Peyer's patch (tissue), 4 donors: ENCODE measurements around the gene PHLDA1. TPM values are rescaled to one million over a fixed set of nuclear protein-coding genes. Genes with fewer than 3 reads are reported as not detected.

Experiments
- DNase-seq, 3 donors: peaks; one replicate each; pipeline ENCODE4 v3.0.0-alpha.2; 2017 to 2019
- H3K27ac ChIP-seq, 4 donors: fragments of 200-600 bp; sonication (generic); one replicate each; pipeline ENCODE4 v1.5.1; 2016 to 2019
- H3K27me3 ChIP-seq, 2 donors: fragments of 200-600 bp; sonication (generic); one replicate each; pipeline ENCODE4 v1.5.1; 2019
- H3K36me3 ChIP-seq, 3 donors: fragments of 200-600 bp; sonication (generic); one replicate each; pipeline ENCODE4 v1.5.1; 2016 to 2019
- H3K4me1 ChIP-seq, 4 donors: fragments of 200-600 bp; sonication (generic); one replicate each; pipeline ENCODE4 v1.5.1; 2016 to 2019
- H3K4me3 ChIP-seq, 4 donors: fragments of 200-600 bp; sonication (generic); 1 replicate in 3 of 4; 2 replicates in 1 of 4; pipeline ENCODE4 v1.5.1; 2016 to 2019; ENCODE audit warnings: mild to moderate bottlenecking in 1 of 4
- H3K9me3 ChIP-seq, 4 donors: fragments of 200-600 bp; sonication (generic); one replicate each; pipeline ENCODE4 v1.5.1; 2016 to 2019; ENCODE audit warnings: mild to moderate bottlenecking in 1 of 4
- POLR2A ChIP-seq, 2 donors: fragments of 450-650 bp; IDR thresholded peaks; one replicate each; pipeline ENCODE4 v1.5.1; 2017; ENCODE audit warnings: antibody characterized with exemption in 2 of 2, mild to moderate bottlenecking in 2 of 2, moderate library complexity in 2 of 2
- total RNA-seq, 4 donors: library from RNA; depleted of rRNA; stranded (reverse); fragments of >200 nt; gene quantifications; one replicate each; pipeline ENCODE4 v1.1.0, GENCODE V29; 2016
- TF ChIP-seq, protein P1 (sequence below), 6 experiments: fragments of 450-650 bp in 4 of 6; fragments of 200-600 bp in 2 of 6; sonication (generic) in 1 of 6; IDR thresholded peaks; one replicate each; pipeline ENCODE4 v1.5.1; 2017 to 2019; ENCODE audit warnings: antibody characterized with exemption in 6 of 6, mild to moderate bottlenecking in 3 of 6, moderate library complexity in 1 of 6

PHLDA1 gene
- total RNA-seq, 4 donors from 2014 or later = 4.6 to 25.6 (median 6.0) TPM

DNA sequence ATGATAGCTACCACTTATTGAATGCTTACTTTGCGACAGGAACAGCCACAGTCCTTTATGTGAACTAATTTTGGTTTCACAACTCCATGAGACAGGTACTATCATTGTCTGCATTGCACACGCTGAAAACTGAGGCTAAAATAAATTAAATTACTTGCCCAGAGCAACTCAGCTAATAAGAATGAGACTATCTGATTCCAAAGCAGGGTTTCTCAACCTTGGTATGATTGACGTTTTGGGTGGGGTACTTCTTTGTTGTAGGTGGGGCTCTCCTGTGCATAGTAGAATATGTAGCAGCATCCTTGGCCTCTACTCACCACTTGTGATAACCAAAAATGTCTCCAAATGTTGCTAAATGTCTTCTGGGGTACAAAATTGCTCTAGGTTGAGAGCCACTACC, 9.1 kb downstream of the PHLDA1 start:
- H3K4me3 ChIP-seq = no peak overlapping the region
- no peaks in the 10 kb centered on the region for H3K9me3 ChIP-seq
- DNase-seq = no peak
- no peaks in the 10 kb centered on the region for H3K4me1 ChIP-seq
- TF ChIP-seq POLR2A (IDR thresholded peaks at IDR 0.05) = no peak
- TF ChIP-seq, protein P1, sequence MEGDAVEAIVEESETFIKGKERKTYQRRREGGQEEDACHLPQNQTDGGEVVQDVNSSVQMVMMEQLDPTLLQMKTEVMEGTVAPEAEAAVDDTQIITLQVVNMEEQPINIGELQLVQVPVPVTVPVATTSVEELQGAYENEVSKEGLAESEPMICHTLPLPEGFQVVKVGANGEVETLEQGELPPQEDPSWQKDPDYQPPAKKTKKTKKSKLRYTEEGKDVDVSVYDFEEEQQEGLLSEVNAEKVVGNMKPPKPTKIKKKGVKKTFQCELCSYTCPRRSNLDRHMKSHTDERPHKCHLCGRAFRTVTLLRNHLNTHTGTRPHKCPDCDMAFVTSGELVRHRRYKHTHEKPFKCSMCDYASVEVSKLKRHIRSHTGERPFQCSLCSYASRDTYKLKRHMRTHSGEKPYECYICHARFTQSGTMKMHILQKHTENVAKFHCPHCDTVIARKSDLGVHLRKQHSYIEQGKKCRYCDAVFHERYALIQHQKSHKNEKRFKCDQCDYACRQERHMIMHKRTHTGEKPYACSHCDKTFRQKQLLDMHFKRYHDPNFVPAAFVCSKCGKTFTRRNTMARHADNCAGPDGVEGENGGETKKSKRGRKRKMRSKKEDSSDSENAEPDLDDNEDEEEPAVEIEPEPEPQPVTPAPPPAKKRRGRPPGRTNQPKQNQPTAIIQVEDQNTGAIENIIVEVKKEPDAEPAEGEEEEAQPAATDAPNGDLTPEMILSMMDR (IDR thresholded peaks at IDR 0.05) = no peak
- H3K36me3 ChIP-seq = no peaks in the 10 kb centered on the region
- H3K27me3 ChIP-seq = no peaks in the 10 kb centered on the region
- H3K27ac ChIP-seq = peak overlapping the region in 1 of 4 donors; percentile 43

DNA sequence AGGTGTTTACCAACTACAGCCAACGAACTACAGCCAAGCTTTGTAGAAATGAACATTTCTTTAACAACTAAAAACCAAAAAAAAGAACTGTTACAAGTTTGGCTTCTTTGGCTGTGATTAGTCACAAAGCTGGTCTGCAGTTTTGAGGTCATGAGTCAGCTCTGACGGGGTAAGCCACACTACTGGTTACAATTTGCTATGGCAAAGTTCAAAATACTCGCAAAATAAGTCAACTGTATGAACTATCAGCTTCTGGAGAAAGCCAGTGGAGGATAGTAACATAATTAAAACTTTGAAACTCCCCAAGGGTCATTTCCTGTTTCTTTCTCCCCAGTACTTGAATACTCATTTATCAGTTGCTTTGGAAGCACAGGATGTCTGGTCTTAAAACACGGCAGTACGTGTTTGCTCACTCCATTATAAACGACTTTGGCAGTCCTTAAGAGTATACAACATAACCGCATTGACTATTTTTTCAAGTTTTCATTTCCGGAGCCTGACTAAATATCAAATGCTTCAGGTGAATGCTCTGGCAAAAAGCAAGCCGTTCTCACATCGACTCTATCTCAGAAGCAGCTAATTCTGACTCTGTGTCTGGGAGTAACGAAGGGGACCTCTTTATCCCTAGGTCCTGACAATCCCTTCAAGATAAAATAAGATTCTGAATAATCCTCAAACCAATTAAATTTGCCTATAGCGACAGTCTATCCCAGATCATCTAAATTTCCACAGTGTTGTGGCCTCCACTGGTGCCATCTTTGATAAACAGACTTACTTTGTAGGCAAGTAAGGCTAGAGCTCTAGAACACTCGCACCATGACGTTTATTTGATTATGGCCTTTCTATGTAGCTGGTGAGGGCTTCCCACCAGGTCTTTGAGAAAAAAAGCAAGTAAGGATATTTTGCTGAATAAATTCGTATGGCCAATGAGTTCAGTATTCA, 10.6 kb downstream of the PHLDA1 start:
- TF ChIP-seq, protein P1 (IDR thresholded peaks at IDR 0.05) = no peak
- no peak for TF ChIP-seq POLR2A (IDR thresholded peaks at IDR 0.05)
- H3K4me1 ChIP-seq = no peaks in the 10 kb centered on the region
- peak overlapping the region; percentile 53 to 77 (median 67) for H3K27ac ChIP-seq
- no peaks in the 10 kb centered on the region for H3K9me3 ChIP-seq
- peak in 1 of 3 donors; percentile 58 for DNase-seq
- H3K4me3 ChIP-seq = no peak overlapping the region
- no peaks in the 10 kb centered on the region for H3K36me3 ChIP-seq
- no peaks in the 10 kb centered on the region for H3K27me3 ChIP-seq

GRCh38 chr12:76020281-76020680, 11.3 kb downstream of the PHLDA1 start:
- Histone ChIP-seq H3K27me3 (no peaks in the 10 kb centered on the region), H3K9me3 (no peaks in the 10 kb centered on the region), H3K4me3 (no peak overlapping the region), H3K36me3 (no peaks in the 10 kb centered on the region), H3K4me1 (no peaks in the 10 kb centered on the region), H3K27ac (peak overlapping the region; percentile 53 to 77 (median 67))
- DNase-seq = peak in 2 of 3 donors; percentile 47 to 82
- TF ChIP-seq, protein P1 (IDR thresholded peaks at IDR 0.05) = no peak
- TF ChIP-seq POLR2A (IDR thresholded peaks at IDR 0.05) = no peak

- H3K4me1 ChIP-seq = no peaks in the 10 kb centered on the region
- H3K36me3 ChIP-seq = no peaks in the 10 kb centered on the region
- TF ChIP-seq, protein P1 (IDR thresholded peaks at IDR 0.05) = no peak
- TF ChIP-seq POLR2A (IDR thresholded peaks at IDR 0.05) = no peak
- H3K27ac ChIP-seq = no peak overlapping the region
- H3K9me3 ChIP-seq = no peaks in the 10 kb centered on the region
- no peak overlapping the region for H3K4me3 ChIP-seq
- no peak for DNase-seq
- no peaks in the 10 kb centered on the region for H3K27me3 ChIP-seq
Observed at GRCh38 chr12:76018672-76019071, 12.9 kb downstream of the PHLDA1 start.

- Histone ChIP-seq H3K27ac (no peak overlapping the region), H3K27me3 (no peaks in the 10 kb centered on the region), H3K4me3 (no peak overlapping the region), H3K4me1 (no peaks in the 10 kb centered on the region), H3K9me3 (no peaks in the 10 kb centered on the region), H3K36me3 (no peaks in the 10 kb centered on the region)
- TF ChIP-seq, protein P1 (IDR thresholded peaks at IDR 0.05) = no peak
- no peak for TF ChIP-seq POLR2A (IDR thresholded peaks at IDR 0.05)
- no peak for DNase-seq
Observed at GRCh38 chr12:76018111-76018510, 13.5 kb downstream of the PHLDA1 start.
